ENCODE data around the gene EYS. TPM values are rescaled to one million over a fixed set of nuclear protein-coding genes. Genes with fewer than 3 reads are reported as not detected.

The EYS gene
- total and polyA plus RNA-seq, 9 of the 15 experiments (the other 6 are each of a cell fraction or from before 2014, with no cell fraction given): 0.03 to 0.36 (median 0.10) TPM; not detected in 2

GRCh38 chr6:65071480-65071879, 635.5 kb downstream of the EYS start:
- Histone ChIP-seq H2AFZ (ENCODE audit: low read depth, low read length) (no peak overlapping the region), H3K4me1 (replicated peaks in 1 of 2; ENCODE audit: control insufficient read depth in 2 of 2, insufficient read depth in 2 of 2, low read length in 2 of 2) (no peaks in the 10 kb centered on the region), H3K36me3 (ENCODE audit: control insufficient read depth, insufficient read depth, low read length) (no peaks in the 10 kb centered on the region), H3K9me1 (ENCODE audit: control insufficient read depth, insufficient read depth, low read length) (no peaks in the 10 kb centered on the region), H3K9ac (ENCODE audit: insufficient read depth in 1 of 2, low read depth in 2 of 2, low read length in 2 of 2) (no peak overlapping the region), H3K79me2 (ENCODE audit: control insufficient read depth, insufficient read depth, low read length) (no peaks in the 10 kb centered on the region), H3K27me3 (ENCODE audit: control insufficient read depth in 2 of 2, insufficient read depth in 2 of 2, low read length in 2 of 2) (no peaks in the 10 kb centered on the region), H3K9me3 (replicated peaks; ENCODE audit: control insufficient read depth, insufficient read depth, low read depth, low read length) (no peaks in the 10 kb centered on the region; the same call in 1 of the 2 replicates), H3K4me3 (no peak overlapping the region), H3K27ac (ENCODE audit: extremely low read depth, low read depth, low read length) (no peak overlapping the region), H3K4me2 (ENCODE audit: insufficient read depth, low read length) (no peak overlapping the region), H4K20me1 (replicated peaks; ENCODE audit: control insufficient read depth, insufficient read depth, low read length) (no peaks in the 10 kb centered on the region)
- FAIRE-seq (no peak), DNase-seq (ENCODE audit: extremely low read depth in 1 of 4, low spot score in 3 of 4) (no peak), ATAC-seq (no peak)
- WGBS (ENCODE audit: insufficient coverage, low coverage, missing lambda C conversion rate): 0% methylated on average over 2 of the region's 2 CpGs
- in situ Hi-C loops (cut with MboI) (no loop called here), intact Hi-C loops (cut with micrococcal nuclease) (no loop called here)
- BruUV-seq (replicated peaks): no TSS peak
- POLR2A ChIA-PET: no interaction called here
- CTCF ChIA-PET (ENCODE audit: low intra/inter-chr PET ratio): no interaction called here
- TF ChIP-seq MECOM (CRISPR knock-in tag; IDR thresholded peaks at IDR 0.05) (no peak), DPF2 (IDR thresholded peaks at IDR 0.05) (no peak), ZNF830 (CRISPR knock-in tag; IDR thresholded peaks at IDR 0.05) (no peak), SAP30 (IDR thresholded peaks at IDR 0.05; ENCODE audit: borderline replicate concordance, insufficient read depth, low read depth, low read length, poor library complexity, severe bottlenecking) (no peak), CSDE1 (IDR thresholded peaks at IDR 0.05) (no peak), BCOR (IDR thresholded peaks at IDR 0.05) (no peak), TRIM28 (IDR thresholded peaks at IDR 0.05) (no peak), HIVEP1 (CRISPR knock-in tag; IDR thresholded peaks at IDR 0.05) (no peak), NEUROD1 (IDR thresholded peaks at IDR 0.05; ENCODE audit: borderline replicate concordance, low read depth, low read length, partially characterized antibody) (no peak), ZBTB2 (IDR thresholded peaks at IDR 0.05) (no peak), UBTF (IDR thresholded peaks at IDR 0.05; ENCODE audit: borderline replicate concordance in 1 of 2, low read depth in 2 of 2, low read length in 2 of 2) (no peak)
